Aorta (tissue), 5 donors: Measurements from ENCODE around the gene CT47C1. TPM values are rescaled to one million over a fixed set of nuclear protein-coding genes. Genes with fewer than 3 reads are reported as not detected.

Source experiments
- ATAC-seq: fragments of 200-7000 bp; cut with Tn5 transposase; one replicate; pipeline ENCODE4 v1.9.1; 2022; ENCODE audit warnings: moderate library complexity; ENCODE audit not compliant: low FRiP score
- DNase-seq, 2 donors: peaks; one replicate each; pipeline ENCODE4 v3.0.0-alpha.2; 2020
- H3K27ac ChIP-seq, 2 donors: one replicate each; pipeline ENCODE4 v1.5.1; 2013; ENCODE audit warnings: low read length in 2 of 2, mild to moderate bottlenecking in 2 of 2, moderate library complexity in 2 of 2, control low read depth in 1 of 2, inconsistent platforms in 1 of 2, low read depth in 1 of 2
- H3K27me3 ChIP-seq, 2 donors: one replicate each; pipeline ENCODE4 v1.6.1; 2013; ENCODE audit warnings: control low read depth in 1 of 2, low read length in 1 of 2, mild to moderate bottlenecking in 1 of 2, moderate library complexity in 1 of 2; ENCODE audit not compliant: insufficient read depth in 2 of 2, control insufficient read depth in 1 of 2
- H3K36me3 ChIP-seq, 2 donors: one replicate each; pipeline ENCODE4 v1.6.1; 2013; ENCODE audit warnings: control low read depth in 1 of 2, low read length in 1 of 2, mild to moderate bottlenecking in 1 of 2; ENCODE audit not compliant: insufficient read depth in 2 of 2, control insufficient read depth in 1 of 2
- H3K4me1 ChIP-seq, 2 donors: one replicate each; pipeline ENCODE4 v1.6.1; 2013; ENCODE audit warnings: low read length in 2 of 2, control low read depth in 1 of 2, mild to moderate bottlenecking in 1 of 2, moderate library complexity in 1 of 2; ENCODE audit not compliant: insufficient read depth in 2 of 2, control insufficient read depth in 1 of 2
- H3K4me3 ChIP-seq, 2 donors: one replicate each; pipeline ENCODE4 v1.5.1; 2013; ENCODE audit warnings: low read length in 2 of 2, control low read depth in 1 of 2, mild to moderate bottlenecking in 1 of 2
- H3K9me3 ChIP-seq: one replicate; pipeline ENCODE4 v1.6.1; 2013; ENCODE audit warnings: mild to moderate bottlenecking, low read length; ENCODE audit not compliant: control insufficient read depth
- WGBS, 2 donors: extraction: QIAGEN DNeasy Blood & Tissue Kit; methylation state at CpG; one replicate each; pipeline ENCODE4 v1.1.7; 2013; 5-methylcytosine and 5-hydroxymethylcytosine counted together
- intact Hi-C, 2 donors: fragments of 100-400 bp; cut with DNase I; formaldehyde crosslinking; loops; one replicate each; pipeline versions ENCODE4 v1.14.2 to v1.15.0; 2022
- polyA plus RNA-seq, 2 donors: library from polyadenylated mRNA; stranded (reverse); fragments of 200-250 nt; gene quantifications; one replicate each; pipeline ENCODE4 v1.2.3, GENCODE V29; 2013
- total RNA-seq, 2 donors: library from RNA; stranded (reverse); fragmentation: NEBNext Ultra II Directional; extraction: Animal tissue kit (Norgen Biotek cat#: 25700); gene quantifications; one replicate each; pipeline ENCODE4 v1.2.1, GENCODE V29; 2021
- donor health status: healthy with polysubstance abuse.
- donor health status: Bipolar disorder and iron deficiency.
- donor health status: DM: no; HTN: no; CAD: no.
- donor health status: DM: no; HTN: no; CAD: no.
- donor health status: DM: yes; HTN: yes; CAD: no.

CT47C1 gene
- total and polyA plus RNA-seq, 4 donors: not detected

DNA sequence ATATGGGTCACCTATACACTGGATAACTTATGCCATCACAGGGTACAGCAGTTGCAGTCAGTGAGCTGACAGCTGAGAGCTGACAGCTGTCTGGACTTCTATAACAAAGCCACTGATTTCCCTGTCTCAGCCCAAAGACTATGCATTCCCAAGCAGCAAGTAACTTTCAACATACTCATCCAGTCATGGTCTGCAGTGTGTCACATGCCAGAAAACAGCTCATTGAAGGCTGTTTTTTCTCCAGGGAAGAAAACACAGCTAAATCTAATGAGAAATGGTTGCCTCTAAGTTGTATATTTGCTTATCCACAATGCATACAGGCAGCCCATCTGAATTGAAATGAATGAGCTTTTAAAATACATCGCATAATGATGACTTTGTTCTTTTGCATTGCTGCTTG, 48.5 kb downstream of the CT47C1 start:
- intact Hi-C loops: no loop called here
- no peak for ATAC-seq

More for the DNA sequence above, 48.5 kb downstream of the CT47C1 start:
- Histone ChIP-seq H3K27me3 (no peaks in the 10 kb centered on the region), H3K9me3 (no peaks in the 10 kb centered on the region), H3K4me1 (no peaks in the 10 kb centered on the region), H3K36me3 (no peaks in the 10 kb centered on the region), H3K4me3 (no peak overlapping the region), H3K27ac (no peak overlapping the region)
- DNase-seq: no peak
- WGBS, 2 donors: 88 to 93% methylated on average over 1 of the region's 1 CpG

Other genes starting within 250 kb of the CT47C1 start
- under 1 TPM in 1 of 2 donors, not detected in 1; 0.15 TPM for gene ZCCHC12, start 249.2 kb upstream of the CT47C1 start, total RNA-seq
- gene ZCCHC12, start 249.2 kb upstream of the CT47C1 start, polyA plus RNA-seq: not detected
- gene LONRF3, start 98.4 kb upstream of the CT47C1 start, total RNA-seq: 1 to 10 TPM; 4.7 to 8.4 TPM
- 1 to 10 TPM; 2.8 to 3.7 TPM for gene LONRF3, start 98.4 kb upstream of the CT47C1 start, polyA plus RNA-seq
- not detected for gene KIAA1210, start 54.8 kb downstream of the CT47C1 start, total RNA-seq
- gene KIAA1210, start 54.8 kb downstream of the CT47C1 start, polyA plus RNA-seq: not detected
- gene PGRMC1, start 163.3 kb downstream of the CT47C1 start, total RNA-seq: 10 to 100 TPM; 79.0 to 92.8 TPM
- gene PGRMC1, start 163.3 kb downstream of the CT47C1 start, polyA plus RNA-seq: 10 to 100 TPM; 64.9 to 90.7 TPM